Activated CD4-positive, CD25-positive, alpha-beta regulatory T cell treated with anti-CD3 and anti-CD28 coated beads, Interleukin-2, amount 50 U/mL, for 24 hours (primary cell): ENCODE results near the gene MAP4K3.
"Not testable (repeated sequence)": the region's sequence is repeated elsewhere in the genome, so short reads cannot be mapped to it uniquely, and the experiment has no call there.

Experiments
- ATAC-seq, 2 donors: fragments of 150-1000 bp; cut with Tn5 transposase; one replicate each; pipeline ENCODE4 v1.10.0; 2021; ENCODE audit warnings: mild to moderate bottlenecking in 1 of 2, moderate library complexity in 1 of 2

The MAP4K3 gene

GRCh38 chr2:39370101-39370500, 67.0 kb downstream of the MAP4K3 start:
- ATAC-seq, result no peak

DNA sequence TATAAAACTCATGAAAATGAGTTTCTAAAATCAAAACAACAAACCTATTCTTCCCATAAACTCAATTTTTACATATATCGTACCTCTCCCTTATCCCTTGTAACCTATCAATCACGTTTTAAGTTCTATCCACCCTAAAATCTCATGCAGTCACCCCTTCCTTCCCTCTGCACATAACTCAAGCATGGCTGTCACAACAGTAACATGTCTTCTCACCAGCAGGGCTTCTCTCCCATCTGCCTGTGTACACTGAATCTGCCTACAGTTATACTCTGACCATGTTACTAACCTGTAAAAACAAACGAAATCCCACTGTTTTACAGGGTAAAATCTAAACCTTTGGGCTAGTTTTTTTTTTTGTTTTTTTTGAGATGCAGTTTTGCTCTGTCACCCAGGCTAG, 68.2 kb downstream of the MAP4K3 start:
- ATAC-seq, result no peak

GRCh38 chr2:39368376-39368775, 68.7 kb downstream of the MAP4K3 start:
- no peak for ATAC-seq

DNA sequence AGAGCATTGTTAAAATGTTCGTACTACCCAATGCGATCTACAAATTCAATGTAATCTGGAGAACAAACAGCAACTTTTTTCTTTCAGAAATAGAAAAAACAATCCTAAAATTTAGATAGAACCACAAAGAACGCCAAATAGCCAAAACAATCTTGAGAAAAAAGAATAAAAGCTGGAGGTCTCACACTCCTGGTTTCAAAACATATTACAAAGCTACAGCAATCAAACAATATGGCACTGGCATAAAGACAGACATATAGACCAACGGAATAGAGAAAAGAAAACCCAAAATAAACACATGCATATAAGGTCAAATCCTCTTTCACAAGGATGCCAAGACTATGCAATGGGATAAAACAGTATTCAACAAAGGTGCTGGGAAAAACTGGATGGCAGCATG, 74.5 kb downstream of the MAP4K3 start:
- ATAC-seq, result no peak

DNA sequence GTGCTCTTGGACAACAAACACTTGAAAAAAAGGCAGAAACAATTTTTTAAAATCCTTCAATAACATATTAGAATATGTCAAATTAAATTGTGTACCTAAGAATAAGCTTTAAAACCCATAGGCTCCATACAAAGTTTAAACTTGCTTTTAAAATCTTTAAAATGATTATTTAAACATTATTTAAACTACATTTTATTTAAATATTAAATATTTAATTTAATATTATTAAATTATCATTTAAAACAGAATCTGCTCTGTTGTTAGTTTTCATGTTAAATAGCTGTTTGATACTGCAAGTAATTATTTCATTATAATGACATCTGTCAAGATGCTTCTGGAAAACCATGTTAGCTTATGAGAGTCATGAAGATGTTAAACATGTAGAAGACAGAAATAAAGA, 75.6 kb downstream of the MAP4K3 start:
- ATAC-seq, result no peak

DNA sequence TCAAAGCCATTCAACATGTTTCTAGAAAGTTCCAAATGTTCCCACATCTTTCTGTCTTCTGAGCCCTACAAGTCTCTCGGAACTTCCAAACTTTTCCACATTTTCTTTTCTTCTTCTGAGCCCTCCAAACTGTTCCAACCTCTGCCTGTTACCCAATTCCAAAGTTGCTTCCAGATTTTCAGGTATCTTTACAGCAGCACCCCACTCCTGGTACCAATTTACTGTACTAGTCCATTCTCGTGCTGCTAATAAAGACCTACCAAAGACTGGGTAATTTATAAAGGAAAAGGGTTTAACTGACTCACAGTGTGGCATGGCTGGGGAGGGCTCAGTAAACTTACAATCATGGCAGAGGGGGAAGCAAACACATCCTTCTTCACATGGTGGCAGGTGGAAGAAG, 76.7 kb downstream of the MAP4K3 start:
- ATAC-seq, result not testable (repeated sequence)

DNA sequence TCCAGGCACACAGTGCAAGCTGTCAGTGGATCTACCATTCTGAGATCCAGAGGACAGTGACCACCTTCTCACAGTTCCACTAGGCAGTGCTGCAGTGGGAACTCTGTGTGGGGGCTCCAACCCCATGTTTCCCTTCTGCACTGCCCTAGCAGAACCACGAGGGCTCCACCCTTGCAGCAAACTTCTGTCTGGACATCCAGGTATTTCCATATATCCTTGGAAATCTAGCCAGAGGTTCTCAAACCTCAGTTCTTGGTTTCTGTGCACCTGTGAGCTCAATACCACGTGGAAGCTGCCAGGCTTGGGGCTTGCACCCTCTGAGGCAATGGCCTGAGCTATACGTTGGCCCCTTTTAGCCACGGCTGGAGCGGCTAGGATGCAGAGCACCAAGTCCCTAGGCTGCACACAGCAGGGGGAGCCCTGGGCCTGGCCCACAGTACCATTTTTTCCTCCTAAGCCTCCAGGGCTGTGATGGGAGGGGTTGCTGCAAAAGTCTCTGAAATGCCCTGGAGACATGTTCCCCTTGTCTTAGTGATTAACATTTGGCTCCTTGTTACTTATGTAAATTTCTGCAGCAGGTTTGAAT, 77.5 kb downstream of the MAP4K3 start:
- no peak for ATAC-seq

GRCh38 chr2:39356922-39357639, 80.0 kb downstream of the MAP4K3 start:
- ATAC-seq, result no peak

DNA sequence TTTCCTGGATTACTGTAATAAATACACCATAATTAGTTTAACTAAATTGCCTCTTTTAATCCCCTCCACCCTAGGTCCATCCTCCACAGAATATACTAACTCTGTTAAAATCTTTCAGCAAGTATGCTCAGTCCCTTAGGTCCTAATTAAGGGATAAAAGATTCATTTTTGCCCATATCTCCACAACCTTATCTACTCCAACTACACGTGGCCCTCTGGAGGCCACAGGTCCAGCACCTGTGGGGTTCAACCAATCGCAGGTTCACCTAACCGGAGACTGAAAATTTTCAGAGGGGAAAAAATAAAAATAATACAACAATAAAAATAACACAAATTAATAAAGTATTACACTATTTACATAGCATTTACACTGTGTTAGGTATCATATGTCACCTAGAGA, 86.4 kb downstream of the MAP4K3 start:
- no peak for ATAC-seq

- no peak for ATAC-seq
Observed at GRCh38 chr2:39338502-39338901, 98.6 kb downstream of the MAP4K3 start.

GRCh38 chr2:39335930-39336329, 101.2 kb downstream of the MAP4K3 start:
- ATAC-seq, result no peak

- no peak for ATAC-seq
Observed at GRCh38 chr2:39334978-39335377, 102.1 kb downstream of the MAP4K3 start.

GRCh38 chr2:39334529-39334928, 102.6 kb downstream of the MAP4K3 start:
- no peak for ATAC-seq

- no peak for ATAC-seq
Observed at GRCh38 chr2:39326644-39327043, 110.4 kb downstream of the MAP4K3 start.

- no peak for ATAC-seq
Observed at GRCh38 chr2:39325966-39326365, 111.1 kb downstream of the MAP4K3 start.

GRCh38 chr2:39321056-39322035, 115.7 kb downstream of the MAP4K3 start:
- ATAC-seq, result not testable (repeated sequence)

- no peak for ATAC-seq
Observed at GRCh38 chr2:39320162-39320561, 116.9 kb downstream of the MAP4K3 start.

GRCh38 chr2:39313575-39313974, 123.5 kb downstream of the MAP4K3 start:
- no peak for ATAC-seq

GRCh38 chr2:39311469-39311868, 125.6 kb downstream of the MAP4K3 start:
- no peak for ATAC-seq

- no peak for ATAC-seq
Observed at GRCh38 chr2:39308778-39309177, 128.3 kb downstream of the MAP4K3 start.

DNA sequence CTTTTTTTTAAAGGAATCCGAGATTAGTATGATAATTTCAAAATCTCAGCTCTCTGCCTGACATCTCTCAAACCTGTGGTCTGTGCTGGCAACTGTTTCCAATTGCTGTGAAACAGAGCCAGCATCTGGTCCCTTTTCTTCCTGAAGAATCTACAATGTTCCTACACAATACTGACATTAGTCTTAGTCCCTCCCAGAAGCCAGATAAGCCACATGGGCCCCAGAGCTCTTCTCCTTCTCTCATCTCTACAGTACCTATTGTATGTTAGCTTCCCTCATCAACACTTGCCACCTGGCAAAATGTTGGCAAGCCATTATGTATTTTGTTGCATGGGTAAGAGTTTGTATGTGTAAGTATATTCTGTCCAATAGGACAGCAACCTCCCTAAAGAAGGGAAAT, 130.5 kb downstream of the MAP4K3 start:
- no peak for ATAC-seq

DNA sequence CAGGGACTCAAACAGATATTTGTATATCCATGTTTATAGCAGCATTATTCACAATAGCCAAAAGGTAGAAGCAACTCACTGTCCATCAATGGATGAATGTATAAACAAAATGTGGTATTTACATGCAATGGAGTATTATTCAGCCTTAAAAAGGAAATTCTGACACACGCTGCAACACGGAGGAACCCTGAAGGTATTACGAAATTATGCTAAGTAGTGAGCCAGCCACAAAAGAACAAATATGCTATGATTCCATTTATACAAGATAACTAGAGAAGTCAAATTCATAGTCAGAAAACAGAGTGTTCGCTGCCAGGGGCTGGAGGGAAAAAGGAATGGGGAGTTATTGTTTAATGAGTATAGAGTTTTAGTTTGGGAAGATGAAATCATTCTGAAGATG, 132.4 kb downstream of the MAP4K3 start:
- no peak for ATAC-seq

GRCh38 chr2:39304200-39304599, 132.9 kb downstream of the MAP4K3 start:
- no peak for ATAC-seq

DNA sequence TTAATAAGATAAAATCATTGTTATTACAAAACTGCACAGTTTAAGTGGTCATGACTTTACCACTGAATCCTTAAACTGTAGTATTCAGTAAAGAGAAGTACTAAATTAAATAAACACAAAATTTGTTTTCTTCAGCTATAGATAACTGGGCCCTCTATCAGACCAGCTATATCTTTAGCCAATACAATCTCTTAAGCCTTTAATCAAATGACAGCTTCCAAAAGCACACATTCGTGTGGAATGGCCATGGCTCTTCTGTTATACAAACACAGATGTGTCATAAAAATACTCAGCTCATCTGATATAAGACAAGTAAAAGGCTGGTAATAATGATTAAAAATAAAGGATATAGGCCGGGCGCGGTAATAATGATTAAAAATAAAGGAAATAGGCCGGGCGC, 135.7 kb downstream of the MAP4K3 start:
- no peak for ATAC-seq
